DND-41 (cell line): ENCODE measurements around the gene USP24.

Source experiments
- ATAC-seq: fragments of 200-7000 bp; cut with Tn5 transposase; 3 replicates; pipeline ENCODE4 v1.9.1; 2021; ENCODE audit warnings: low read depth; ENCODE audit not compliant: insufficient read depth
- DNase-seq: peaks from one replicate; pipeline ENCODE4 v3.0.0-alpha.2; 2020
- H2AFZ ChIP-seq: 2 replicates; pipeline ENCODE4 v1.6.0; 2012; ENCODE audit warnings: low read depth, low read length
- H3K27ac ChIP-seq: 2 replicates; pipeline ENCODE4 v1.5.1; 2012; ENCODE audit warnings: low read length, inconsistent platforms
- H3K27me3 ChIP-seq: fragments of 200-600 bp; sonication (generic); 2 replicates; pipeline ENCODE4 v1.6.0; 2012; ENCODE audit warnings: low read length, mild to moderate bottlenecking, inconsistent platforms; ENCODE audit not compliant: insufficient read depth, poor library complexity
- H3K36me3 ChIP-seq: 2 replicates; pipeline ENCODE4 v1.5.1; 2012; ENCODE audit warnings: low read length, inconsistent platforms; ENCODE audit not compliant: insufficient read depth
- H3K4me1 ChIP-seq: 2 replicates; pipeline ENCODE4 v1.5.1; 2012; ENCODE audit warnings: mild to moderate bottlenecking, low read length; ENCODE audit not compliant: insufficient read depth
- H3K4me2 ChIP-seq: 2 replicates; pipeline ENCODE4 v1.6.0; 2012; ENCODE audit warnings: mild to moderate bottlenecking, moderate library complexity, low read length, inconsistent platforms; ENCODE audit not compliant: insufficient read depth
- H3K4me3 ChIP-seq, 2 experiments: fragments of 200-600 bp in 1 of 2; shearing (Covaris generic) in 1 of 2; 2 replicates each; pipeline ENCODE4 v1.5.1; 2012 to 2016; ENCODE audit warnings: inconsistent platforms in 2 of 2, low read length in 2 of 2, mild to moderate bottlenecking in 2 of 2, low read depth in 1 of 2, moderate library complexity in 1 of 2
- H3K79me2 ChIP-seq: 2 replicates; pipeline ENCODE4 v1.6.0; 2012; ENCODE audit warnings: low read length, inconsistent platforms; ENCODE audit not compliant: insufficient read depth
- H3K9ac ChIP-seq: 2 replicates; pipeline ENCODE4 v1.6.0; 2012; ENCODE audit warnings: low read depth, mild to moderate bottlenecking, inconsistent platforms, low read length, moderate library complexity
- H3K9me3 ChIP-seq: 2 replicates; pipeline ENCODE4 v1.5.1; 2012; ENCODE audit warnings: low read length, moderate library complexity, mild to moderate bottlenecking, inconsistent platforms; ENCODE audit not compliant: insufficient read depth, severe bottlenecking
- H4K20me1 ChIP-seq: 2 replicates; pipeline ENCODE4 v1.6.0; 2012; ENCODE audit warnings: low read length; ENCODE audit not compliant: insufficient read depth
- CTCF ChIP-seq: IDR thresholded peaks from 2 replicates; pipeline ENCODE4 v1.5.1; 2012; ENCODE audit warnings: borderline replicate concordance, low read length, moderate library complexity, mild to moderate bottlenecking; ENCODE audit not compliant: poor library complexity, severe bottlenecking; ENCODE audit errors: extremely low read depth
- EZH2 ChIP-seq: IDR thresholded peaks from 3 replicates; pipeline ENCODE4 v1.6.1; 2012; ENCODE audit warnings: borderline replicate concordance, low read depth, mild to moderate bottlenecking, moderate library complexity, low read length, inconsistent platforms; ENCODE audit not compliant: severe bottlenecking

The USP24 gene

GRCh38 chr1:55064861-55065263 lies 150.3 kb downstream of the USP24 start:
- H4K20me1 ChIP-seq: no peaks in the 10 kb centered on the region
- no peak overlapping the region for H3K27ac ChIP-seq
- no peaks in the 10 kb centered on the region for H3K4me1 ChIP-seq
- H3K4me2 ChIP-seq: no peak overlapping the region
- no peak overlapping the region for H2AFZ ChIP-seq
- H3K9me3 ChIP-seq: no peaks in the 10 kb centered on the region
- no peaks in the 10 kb centered on the region for H3K27me3 ChIP-seq
- H3K36me3 ChIP-seq: peaks cover 30% of the 10 kb centered on the region
- ATAC-seq (no peak), DNase-seq (no peak)
- H3K9ac ChIP-seq: no peak overlapping the region
- H3K4me3 ChIP-seq: no peak overlapping the region
- TF ChIP-seq EZH2: no peak
- TF ChIP-seq CTCF: no peak
- H3K79me2 ChIP-seq: no peaks in the 10 kb centered on the region

GRCh38 chr1:55064071-55064581 lies 151.0 kb downstream of the USP24 start:
- Histone ChIP-seq H4K20me1 (no peaks in the 10 kb centered on the region), H2AFZ (no peak overlapping the region), H3K9me3 (no peaks in the 10 kb centered on the region), H3K79me2 (no peaks in the 10 kb centered on the region), H3K4me1 (no peaks in the 10 kb centered on the region), H3K36me3 (peaks cover 22% of the 10 kb centered on the region), H3K27ac (no peak overlapping the region), H3K27me3 (no peaks in the 10 kb centered on the region), H3K4me2 (no peak overlapping the region), H3K9ac (no peak overlapping the region), H3K4me3 (no peak overlapping the region)
- ATAC-seq (0 out of 3 replicates have a peak, but pooled peaks have one; percentile 33), DNase-seq (no peak)
- TF ChIP-seq EZH2 (no peak), CTCF (peak; percentile 6)

- H3K27me3 ChIP-seq: no peaks in the 10 kb centered on the region
- ATAC-seq (no peak), DNase-seq (no peak)
- H3K27ac ChIP-seq: no peak overlapping the region
- peaks cover 17% of the 10 kb centered on the region for H3K36me3 ChIP-seq
- no peaks in the 10 kb centered on the region for H4K20me1 ChIP-seq
- H3K4me2 ChIP-seq: no peak overlapping the region
- no peaks in the 10 kb centered on the region for H3K4me1 ChIP-seq
- H3K9me3 ChIP-seq: no peaks in the 10 kb centered on the region
- no peak overlapping the region for H2AFZ ChIP-seq
- H3K79me2 ChIP-seq: no peaks in the 10 kb centered on the region
- no peak overlapping the region for H3K9ac ChIP-seq
- TF ChIP-seq CTCF: no peak
- TF ChIP-seq EZH2: no peak
- no peak overlapping the region for H3K4me3 ChIP-seq
These were observed 151.6 kb downstream of the USP24 start for GRCh38 chr1:55063577-55063942.
